Neural cell (in vitro differentiated cells): ENCODE data around the gene UGT1A8. TPM values are rescaled to one million over a fixed set of nuclear protein-coding genes. Genes with fewer than 3 reads are reported as not detected.

ENCODE experiments used
- H2AFZ ChIP-seq: fragments of 200-600, 300-800 bp; sonication (generic), shearing (Covaris generic); 2 replicates; pipeline ENCODE4 v1.6.0; 2014; ENCODE audit warnings: low read depth, mild to moderate bottlenecking, antibody characterized with exemption, low read length, moderate library complexity
- H3F3A ChIP-seq: fragments of 200-600 bp; shearing (Covaris generic); 2 replicates; pipeline ENCODE4 v1.6.1; 2016; ENCODE audit warnings: mild to moderate bottlenecking, moderate library complexity, mixed read lengths, antibody characterized with exemption, low read length; ENCODE audit not compliant: insufficient read depth, poor library complexity, severe bottlenecking
- H3K27ac ChIP-seq: fragments of 200-600, 300-800 bp; sonication (generic), shearing (Covaris generic); 2 replicates; pipeline ENCODE4 v1.5.1; 2014; ENCODE audit warnings: mild to moderate bottlenecking, low read length, moderate library complexity
- H3K27me3 ChIP-seq: fragments of 300-800, 200-600 bp; sonication (generic), shearing (Covaris generic); 2 replicates; pipeline ENCODE4 v1.6.0; 2014; ENCODE audit warnings: mild to moderate bottlenecking, low read depth, low read length, moderate library complexity; ENCODE audit not compliant: insufficient read depth
- H3K36me3 ChIP-seq: fragments of 300-800, 200-600 bp; sonication (generic), shearing (Covaris generic); 2 replicates; pipeline ENCODE4 v1.5.1; 2014; ENCODE audit warnings: mild to moderate bottlenecking, antibody characterized with exemption, low read length, moderate library complexity; ENCODE audit not compliant: insufficient read depth
- H3K4me2 ChIP-seq: fragments of 300-800, 200-600 bp; sonication (generic), shearing (Covaris generic); 2 replicates; pipeline ENCODE4 v1.6.0; 2014; ENCODE audit warnings: mild to moderate bottlenecking, low read length
- H3K4me3 ChIP-seq: fragments of 300-800, 200-600 bp; sonication (generic), shearing (Covaris generic); 2 replicates; pipeline ENCODE4 v1.5.1; 2014; ENCODE audit warnings: mild to moderate bottlenecking, low read length, moderate library complexity
- H3K79me2 ChIP-seq: fragments of 200-600 bp; shearing (Covaris generic); replicated peaks from 2 replicates; pipeline ENCODE4 v1.6.0; 2014; ENCODE audit warnings: mild to moderate bottlenecking, low read length, moderate library complexity; ENCODE audit not compliant: insufficient read depth
- H3K9ac ChIP-seq: fragments of 300-800, 200-600 bp; sonication (generic), shearing (Covaris generic); 2 replicates; pipeline ENCODE4 v1.6.1; 2016; ENCODE audit warnings: mild to moderate bottlenecking, low read length, mixed read lengths
- H3K9me2 ChIP-seq: fragments of 200-600 bp; shearing (Covaris generic); 2 replicates; pipeline ENCODE4 v1.6.1; 2016; ENCODE audit warnings: mild to moderate bottlenecking, low read length, mixed read lengths; ENCODE audit not compliant: insufficient read depth
- H3K9me3 ChIP-seq: fragments of 200-600, 300-800 bp; sonication (generic), shearing (Covaris generic); 2 replicates; pipeline ENCODE4 v1.6.1; 2016; ENCODE audit warnings: mild to moderate bottlenecking, mixed run types, low read length, moderate library complexity, mixed read lengths
- H4K20me1 ChIP-seq: fragments of 200-600 bp; shearing (Covaris generic); 2 replicates; pipeline ENCODE4 v1.6.1; 2016; ENCODE audit warnings: mild to moderate bottlenecking, mixed run types; ENCODE audit not compliant: insufficient read depth
- EP300 ChIP-seq: fragments of 450-650 bp; conservative IDR thresholded peaks from 2 replicates; pipeline ENCODE4 v1.6.1; 2014; ENCODE audit warnings: antibody characterized with exemption, mild to moderate bottlenecking, moderate library complexity; ENCODE audit not compliant: poor library complexity, severe bottlenecking
- EZH2 ChIP-seq: fragments of 200-600, 300-800 bp; shearing (Covaris generic), sonication (generic); IDR thresholded peaks from 2 replicates; pipeline ENCODE4 v1.6.1; 2014; ENCODE audit warnings: antibody characterized with exemption, low read length, borderline replicate concordance, mild to moderate bottlenecking; ENCODE audit not compliant: insufficient read depth, poor library complexity, severe bottlenecking
- MXI1 ChIP-seq: fragments of 450-650 bp; conservative IDR thresholded peaks from 2 replicates; pipeline ENCODE4 v1.6.1; 2014; ENCODE audit warnings: antibody characterized with exemption, mild to moderate bottlenecking; ENCODE audit not compliant: poor library complexity, severe bottlenecking
- POLR2AphosphoS5 ChIP-seq: IDR thresholded peaks from 2 replicates; pipeline ENCODE4 v1.6.1; 2012
- RAD21 ChIP-seq: fragments of 450-650 bp; conservative IDR thresholded peaks from 2 replicates; pipeline ENCODE4 v1.6.1; 2014; ENCODE audit warnings: antibody characterized with exemption, mild to moderate bottlenecking, moderate library complexity
- SMC3 ChIP-seq: fragments of 450-650 bp; conservative IDR thresholded peaks from 2 replicates; pipeline ENCODE4 v1.6.1; 2014; ENCODE audit warnings: antibody characterized with exemption, mild to moderate bottlenecking, moderate library complexity; ENCODE audit not compliant: poor library complexity
- TAF1 ChIP-seq: IDR thresholded peaks from 2 replicates; pipeline ENCODE4 v1.6.1; 2012; ENCODE audit warnings: low read depth
- polyA plus RNA-seq: library from polyadenylated mRNA; depleted of rRNA; stranded (reverse); fragments of >200 nt; gene quantifications from 2 replicates; pipeline ENCODE4 v1.2.3, GENCODE V29; 2014
- TF ChIP-seq, protein P1 (sequence below): fragments of 450-650 bp; IDR thresholded peaks from 2 replicates; pipeline ENCODE4 v1.5.1; 2014; ENCODE audit warnings: antibody characterized with exemption, mild to moderate bottlenecking, moderate library complexity; ENCODE audit not compliant: poor library complexity, severe bottlenecking
- TF ChIP-seq, protein P2 (sequence below): IDR thresholded peaks from 2 replicates; pipeline ENCODE4 v1.6.1; 2012; ENCODE audit warnings: borderline replicate concordance

Gene UGT1A8
- polyA plus RNA-seq, 1 donor from 2014 or later: not detected

DNA sequence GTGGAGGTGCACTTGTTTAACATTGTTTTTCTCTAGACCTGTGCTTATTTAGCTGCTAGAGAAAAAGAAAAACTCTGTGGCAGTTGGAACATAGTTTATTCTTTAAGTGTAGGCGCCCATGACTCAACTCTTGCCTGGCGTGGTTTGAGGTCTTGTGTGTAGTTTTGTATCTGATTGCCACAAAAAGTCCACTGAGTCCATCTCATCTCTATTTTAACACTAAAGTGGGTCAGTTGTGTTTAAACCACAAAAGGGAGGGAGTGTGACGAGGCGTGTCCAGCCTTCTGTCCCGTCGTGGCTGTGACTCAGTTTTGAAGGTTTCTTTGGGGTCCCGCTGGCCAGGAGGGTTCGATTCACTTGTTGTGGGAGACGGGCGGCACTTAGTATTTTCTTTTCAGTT lies 39.0 kb downstream of the UGT1A8 start:
- no peaks in the 10 kb centered on the region for H3K79me2 ChIP-seq
- H3K4me2 ChIP-seq: no peak overlapping the region
- H2AFZ ChIP-seq: no peak overlapping the region
- H3F3A ChIP-seq: no peaks in the 10 kb centered on the region
- H3K36me3 ChIP-seq: no peaks in the 10 kb centered on the region
- TF ChIP-seq EZH2 (no peak), MXI1 (no peak), TAF1 (no peak), POLR2AphosphoS5 (no peak), RAD21 (no peak), EP300 (no peak), SMC3 (no peak)
- TF ChIP-seq, protein P1, sequence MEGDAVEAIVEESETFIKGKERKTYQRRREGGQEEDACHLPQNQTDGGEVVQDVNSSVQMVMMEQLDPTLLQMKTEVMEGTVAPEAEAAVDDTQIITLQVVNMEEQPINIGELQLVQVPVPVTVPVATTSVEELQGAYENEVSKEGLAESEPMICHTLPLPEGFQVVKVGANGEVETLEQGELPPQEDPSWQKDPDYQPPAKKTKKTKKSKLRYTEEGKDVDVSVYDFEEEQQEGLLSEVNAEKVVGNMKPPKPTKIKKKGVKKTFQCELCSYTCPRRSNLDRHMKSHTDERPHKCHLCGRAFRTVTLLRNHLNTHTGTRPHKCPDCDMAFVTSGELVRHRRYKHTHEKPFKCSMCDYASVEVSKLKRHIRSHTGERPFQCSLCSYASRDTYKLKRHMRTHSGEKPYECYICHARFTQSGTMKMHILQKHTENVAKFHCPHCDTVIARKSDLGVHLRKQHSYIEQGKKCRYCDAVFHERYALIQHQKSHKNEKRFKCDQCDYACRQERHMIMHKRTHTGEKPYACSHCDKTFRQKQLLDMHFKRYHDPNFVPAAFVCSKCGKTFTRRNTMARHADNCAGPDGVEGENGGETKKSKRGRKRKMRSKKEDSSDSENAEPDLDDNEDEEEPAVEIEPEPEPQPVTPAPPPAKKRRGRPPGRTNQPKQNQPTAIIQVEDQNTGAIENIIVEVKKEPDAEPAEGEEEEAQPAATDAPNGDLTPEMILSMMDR: no peak
- TF ChIP-seq, protein P2, sequence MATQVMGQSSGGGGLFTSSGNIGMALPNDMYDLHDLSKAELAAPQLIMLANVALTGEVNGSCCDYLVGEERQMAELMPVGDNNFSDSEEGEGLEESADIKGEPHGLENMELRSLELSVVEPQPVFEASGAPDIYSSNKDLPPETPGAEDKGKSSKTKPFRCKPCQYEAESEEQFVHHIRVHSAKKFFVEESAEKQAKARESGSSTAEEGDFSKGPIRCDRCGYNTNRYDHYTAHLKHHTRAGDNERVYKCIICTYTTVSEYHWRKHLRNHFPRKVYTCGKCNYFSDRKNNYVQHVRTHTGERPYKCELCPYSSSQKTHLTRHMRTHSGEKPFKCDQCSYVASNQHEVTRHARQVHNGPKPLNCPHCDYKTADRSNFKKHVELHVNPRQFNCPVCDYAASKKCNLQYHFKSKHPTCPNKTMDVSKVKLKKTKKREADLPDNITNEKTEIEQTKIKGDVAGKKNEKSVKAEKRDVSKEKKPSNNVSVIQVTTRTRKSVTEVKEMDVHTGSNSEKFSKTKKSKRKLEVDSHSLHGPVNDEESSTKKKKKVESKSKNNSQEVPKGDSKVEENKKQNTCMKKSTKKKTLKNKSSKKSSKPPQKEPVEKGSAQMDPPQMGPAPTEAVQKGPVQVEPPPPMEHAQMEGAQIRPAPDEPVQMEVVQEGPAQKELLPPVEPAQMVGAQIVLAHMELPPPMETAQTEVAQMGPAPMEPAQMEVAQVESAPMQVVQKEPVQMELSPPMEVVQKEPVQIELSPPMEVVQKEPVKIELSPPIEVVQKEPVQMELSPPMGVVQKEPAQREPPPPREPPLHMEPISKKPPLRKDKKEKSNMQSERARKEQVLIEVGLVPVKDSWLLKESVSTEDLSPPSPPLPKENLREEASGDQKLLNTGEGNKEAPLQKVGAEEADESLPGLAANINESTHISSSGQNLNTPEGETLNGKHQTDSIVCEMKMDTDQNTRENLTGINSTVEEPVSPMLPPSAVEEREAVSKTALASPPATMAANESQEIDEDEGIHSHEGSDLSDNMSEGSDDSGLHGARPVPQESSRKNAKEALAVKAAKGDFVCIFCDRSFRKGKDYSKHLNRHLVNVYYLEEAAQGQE: no peak
- H3K9me2 ChIP-seq: no peaks in the 10 kb centered on the region
- H3K27me3 ChIP-seq: no peaks in the 10 kb centered on the region
- H4K20me1 ChIP-seq: no peaks in the 10 kb centered on the region
- H3K9ac ChIP-seq: no peak overlapping the region
- no peaks in the 10 kb centered on the region for H3K9me3 ChIP-seq
- H3K4me3 ChIP-seq: no peak overlapping the region
- H3K27ac ChIP-seq: no peak overlapping the region

DNA sequence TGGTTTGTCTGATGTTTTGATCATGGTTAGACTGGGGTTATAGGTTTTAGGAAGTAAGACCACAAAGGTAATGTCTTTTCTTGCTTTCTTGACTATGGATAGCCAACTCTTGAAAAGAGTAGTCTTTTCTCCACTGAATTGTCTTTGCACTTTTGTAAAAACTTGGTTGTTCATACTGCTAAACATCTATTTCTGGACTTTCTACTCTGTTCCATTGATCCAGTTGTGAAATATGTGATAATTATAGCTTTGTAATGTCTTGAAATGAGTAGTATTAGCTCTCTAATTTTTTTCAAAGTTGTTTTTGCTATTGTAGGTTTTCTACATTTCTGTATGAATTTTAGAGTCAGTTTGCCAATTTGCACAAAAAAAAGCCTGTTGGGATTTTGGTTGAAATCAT lies 41.2 kb downstream of the UGT1A8 start:
- no peaks in the 10 kb centered on the region for H3F3A ChIP-seq
- no peaks in the 10 kb centered on the region for H3K9me3 ChIP-seq
- H3K79me2 ChIP-seq: no peaks in the 10 kb centered on the region
- TF ChIP-seq MXI1: no peak
- TF ChIP-seq, protein P1: no peak
- TF ChIP-seq TAF1: no peak
- TF ChIP-seq, protein P2: no peak
- no peak for TF ChIP-seq POLR2AphosphoS5
- no peak for TF ChIP-seq SMC3
- TF ChIP-seq EP300: no peak
- no peak for TF ChIP-seq RAD21
- TF ChIP-seq EZH2: no peak
- no peaks in the 10 kb centered on the region for H4K20me1 ChIP-seq
- H3K9ac ChIP-seq: no peak overlapping the region
- no peak overlapping the region for H3K27ac ChIP-seq
- no peak overlapping the region for H3K4me3 ChIP-seq
- no peak overlapping the region for H2AFZ ChIP-seq
- no peak overlapping the region for H3K4me2 ChIP-seq
- no peaks in the 10 kb centered on the region for H3K36me3 ChIP-seq
- no peaks in the 10 kb centered on the region for H3K9me2 ChIP-seq
- no peaks in the 10 kb centered on the region for H3K27me3 ChIP-seq
